Activated CD8-positive, alpha-beta memory T cell treated with anti-CD3 and anti-CD28 coated beads for 24 hours (primary cell): ENCODE data around the gene PCA3.
"Not testable (repeated sequence)": the region's sequence is repeated elsewhere in the genome, so short reads cannot be mapped to it uniquely, and the experiment has no call there.

Source experiments
- DNase-seq: peaks from one replicate; pipeline ENCODE4 v3.0.0-alpha.2; 2020

PCA3 gene

DNA sequence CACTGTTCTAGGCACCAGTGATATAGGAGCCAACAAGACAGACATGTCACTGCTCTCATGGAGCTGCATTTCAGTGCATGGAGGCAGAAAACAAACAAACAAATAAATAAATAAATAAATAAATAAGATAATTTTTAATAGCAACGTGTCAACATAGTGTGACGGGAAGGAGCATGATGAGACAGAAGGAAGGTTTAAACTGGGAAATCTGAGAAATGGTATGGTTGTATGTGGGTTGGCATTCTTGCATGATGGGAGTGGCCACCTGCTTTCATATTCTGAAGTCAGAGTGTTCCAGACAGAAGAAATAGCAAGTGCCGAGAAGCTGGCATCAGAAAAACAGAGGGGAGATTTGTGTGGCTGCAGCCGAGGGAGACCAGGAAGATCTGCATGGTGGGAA, at the start of gene PCA3:
Gene PCA3, plus strand, starts transcription at position 301 of the 400 bp plus-strand sequence.
- DNase-seq: no peak

DNA sequence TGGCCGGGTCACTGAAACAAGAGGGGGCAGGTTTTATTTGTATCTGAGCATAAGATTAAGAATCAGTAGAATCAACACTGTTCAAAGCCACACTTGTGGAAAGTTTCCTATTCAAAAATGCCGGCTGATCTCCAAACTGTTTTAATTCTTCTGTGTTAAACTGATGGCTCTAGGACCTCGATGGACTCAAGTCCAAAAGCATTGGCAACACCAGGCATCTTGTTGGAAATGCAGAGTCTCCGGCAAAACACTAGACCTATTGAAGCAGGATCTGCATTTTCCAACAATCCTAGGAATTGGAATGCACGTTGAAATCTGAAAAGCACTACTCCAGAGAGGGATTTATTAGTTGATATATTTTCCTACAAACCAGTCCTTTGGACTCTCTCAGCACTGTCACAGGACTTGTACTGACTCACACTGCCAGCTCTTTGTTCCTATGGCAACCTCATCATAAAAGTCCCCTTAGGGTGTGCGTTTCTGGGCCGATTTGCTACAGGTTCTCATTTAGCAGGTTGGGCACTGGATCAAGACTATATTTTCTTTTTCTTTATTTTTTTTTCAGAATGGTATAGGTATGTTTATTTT, 48.1 kb upstream of the PCA3 start:
- DNase-seq: no peak

DNA sequence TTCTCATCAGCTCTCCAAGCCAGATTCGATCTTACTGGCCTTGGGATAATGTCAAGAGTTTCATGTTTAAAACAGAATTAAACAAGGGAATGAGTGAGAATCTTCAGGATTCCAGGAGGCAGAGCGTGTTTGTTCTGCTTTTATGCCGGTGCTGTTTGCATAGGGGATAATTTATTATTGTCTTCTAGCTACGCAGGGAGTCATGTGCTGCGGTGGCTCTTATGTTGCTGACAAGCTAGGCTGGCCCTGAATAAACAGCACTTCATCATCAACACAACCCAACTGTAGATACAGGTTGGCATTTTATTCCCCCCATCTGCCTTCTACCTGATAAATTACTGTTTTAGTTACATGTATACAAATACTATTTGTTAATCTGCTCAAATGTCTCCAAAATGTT, 47.1 kb upstream of the PCA3 start:
- DNase-seq: no peak

DNA sequence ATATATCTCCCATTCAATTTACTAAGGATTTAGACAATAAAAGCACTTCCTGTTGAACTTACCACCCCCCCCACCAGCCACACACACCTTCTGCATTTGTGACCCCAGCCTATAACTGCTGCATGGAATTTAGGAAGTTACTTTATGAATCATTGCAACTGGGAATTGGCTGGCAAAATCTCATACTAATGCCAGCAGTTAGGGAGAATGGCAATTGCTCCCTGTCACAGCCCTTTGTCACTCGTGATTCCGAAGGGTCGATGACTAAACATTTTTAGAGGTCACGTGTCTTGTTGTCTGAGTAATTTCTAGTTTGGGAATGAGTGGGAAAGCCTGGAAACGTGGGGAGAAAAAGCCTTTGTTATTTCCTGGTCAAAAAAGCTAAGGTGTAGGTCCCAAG, 46.6 kb upstream of the PCA3 start:
- DNase-seq: no peak

DNA sequence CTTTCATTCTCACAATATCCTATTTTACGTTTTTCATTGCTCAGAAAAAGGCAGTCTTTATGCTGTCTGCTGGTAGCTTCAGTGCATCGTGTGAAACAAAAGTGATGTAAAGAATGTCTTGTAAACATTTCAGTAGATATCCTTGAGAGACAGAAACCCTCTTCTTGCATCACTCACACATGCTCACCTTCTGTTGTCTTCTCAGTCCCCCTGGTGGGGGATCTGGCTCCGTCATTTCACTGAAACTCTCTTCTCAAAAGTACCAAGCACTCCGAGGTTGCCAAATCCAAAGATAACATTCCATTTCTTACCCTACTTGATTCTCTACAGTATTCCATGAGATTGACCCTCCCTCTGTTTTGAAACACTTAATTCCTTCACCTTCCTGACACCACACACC, 46.1 kb upstream of the PCA3 start:
- DNase-seq: no peak

DNA sequence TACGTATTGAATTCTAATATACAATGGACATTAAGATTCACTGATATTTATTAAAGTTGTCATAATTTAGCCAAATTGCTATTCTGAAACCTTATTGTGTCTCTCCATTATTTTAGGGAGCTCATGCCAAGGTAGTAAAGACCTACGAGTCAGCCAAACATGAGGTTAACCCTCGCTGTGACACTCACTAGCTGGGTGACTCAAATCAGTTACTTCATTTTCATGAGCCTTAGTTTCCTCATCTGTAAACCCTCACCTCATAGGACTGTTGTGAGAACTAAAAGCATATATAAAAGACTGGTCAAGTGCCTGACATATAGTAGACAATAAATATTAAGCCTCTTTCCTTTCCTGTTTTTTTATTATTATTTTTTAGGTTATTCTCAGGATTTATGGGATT, 44.0 kb upstream of the PCA3 start:
- DNase-seq: no peak

DNA sequence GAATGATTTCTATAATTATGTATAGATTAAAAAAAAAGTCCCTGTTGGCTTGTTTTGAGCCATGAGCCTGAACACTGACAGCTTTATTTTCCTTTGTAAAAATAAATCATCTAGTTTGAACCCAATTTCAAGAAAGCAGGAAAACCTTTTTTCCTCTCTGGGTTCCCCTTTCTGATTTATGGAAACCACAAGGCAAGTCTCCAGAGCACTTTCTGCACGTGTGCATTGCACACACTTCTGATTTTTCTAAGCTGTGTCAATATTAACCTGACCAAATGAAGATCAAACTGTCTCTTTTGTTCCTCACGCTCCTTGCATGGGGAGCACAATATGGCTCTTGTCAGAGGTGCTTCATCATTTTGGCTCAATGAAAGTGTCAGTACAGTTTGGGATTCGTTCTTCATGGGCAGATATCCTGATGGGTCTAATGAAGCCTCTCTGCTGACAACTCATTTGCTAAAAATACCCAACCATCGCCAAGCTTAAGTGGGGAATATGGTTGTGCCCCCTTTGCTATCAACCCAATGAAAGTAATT, 39.2 kb upstream of the PCA3 start:
- no peak for DNase-seq

DNA sequence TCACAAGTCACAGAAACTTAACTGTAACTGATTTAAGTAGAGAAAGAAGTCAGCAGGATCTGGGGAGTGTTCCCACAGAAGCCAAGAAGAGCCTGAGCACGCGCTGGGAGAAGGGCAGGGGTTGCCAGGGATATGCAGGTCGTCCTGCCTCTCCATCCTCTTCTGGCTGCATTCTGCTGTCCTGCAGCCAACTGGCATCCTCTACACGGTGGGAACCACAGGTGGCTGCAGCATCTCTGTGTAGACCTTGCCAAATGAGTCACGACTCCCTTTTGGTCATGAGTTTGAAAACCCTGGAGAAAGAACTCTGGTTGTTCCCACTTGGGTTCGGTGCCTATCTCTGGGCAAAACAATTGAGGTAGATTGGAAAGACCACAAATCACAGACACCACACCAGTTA, 38.4 kb upstream of the PCA3 start:
- no peak for DNase-seq

DNA sequence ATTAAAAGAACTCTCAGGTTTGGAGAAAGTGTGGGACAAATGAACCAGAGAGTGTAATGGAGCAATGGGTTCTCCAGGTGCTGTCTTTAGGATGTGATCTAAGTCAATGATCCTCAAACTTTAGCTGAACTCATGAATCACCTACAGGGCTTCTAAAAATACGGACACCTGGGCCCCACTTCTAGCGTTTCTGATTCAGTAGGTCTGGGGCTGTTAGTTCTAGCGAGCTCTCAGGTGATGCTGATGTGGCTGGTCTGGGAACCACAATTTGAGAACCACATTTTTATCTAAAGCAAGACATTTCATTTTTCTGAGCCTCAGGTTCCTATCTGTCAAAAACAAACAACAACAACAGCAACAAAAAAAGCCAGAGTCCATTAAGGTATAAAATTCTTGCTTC, 35.1 kb upstream of the PCA3 start:
- no peak for DNase-seq

DNA sequence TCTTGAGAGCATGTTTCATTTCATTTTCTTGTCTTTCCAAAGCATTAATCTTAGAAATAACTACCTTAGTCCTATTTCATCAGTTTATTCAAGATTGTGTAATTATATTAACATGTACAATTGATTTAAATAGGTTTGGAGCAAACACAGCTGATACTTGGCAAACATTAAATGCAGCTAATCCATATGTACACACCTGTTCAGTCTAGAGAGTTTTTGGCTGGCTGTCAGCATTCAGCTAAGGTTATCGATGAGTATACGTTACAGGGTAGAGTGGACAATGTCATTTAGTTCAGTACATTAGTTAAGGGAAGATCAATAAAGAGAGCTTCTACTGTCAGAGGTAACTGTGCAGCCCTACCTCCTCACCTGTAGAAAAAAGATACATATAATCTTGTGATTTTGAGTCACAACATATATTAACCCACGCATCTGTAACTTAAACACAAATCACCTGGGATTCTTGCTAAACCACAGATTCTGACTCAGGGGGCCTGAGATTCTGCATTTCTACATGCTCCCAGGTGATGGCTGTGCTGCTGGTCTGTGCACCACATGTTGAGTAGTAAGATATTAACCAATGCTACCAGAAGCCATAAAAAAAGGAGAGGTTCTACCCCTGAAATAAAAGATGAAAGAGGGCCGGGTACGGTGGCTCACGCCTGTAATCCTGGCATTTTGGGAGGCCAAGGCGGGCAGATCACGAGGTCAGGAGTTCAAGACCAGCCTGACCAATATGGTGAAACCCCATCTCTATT, 34.1 kb upstream of the PCA3 start:
- DNase-seq: no peak

DNA sequence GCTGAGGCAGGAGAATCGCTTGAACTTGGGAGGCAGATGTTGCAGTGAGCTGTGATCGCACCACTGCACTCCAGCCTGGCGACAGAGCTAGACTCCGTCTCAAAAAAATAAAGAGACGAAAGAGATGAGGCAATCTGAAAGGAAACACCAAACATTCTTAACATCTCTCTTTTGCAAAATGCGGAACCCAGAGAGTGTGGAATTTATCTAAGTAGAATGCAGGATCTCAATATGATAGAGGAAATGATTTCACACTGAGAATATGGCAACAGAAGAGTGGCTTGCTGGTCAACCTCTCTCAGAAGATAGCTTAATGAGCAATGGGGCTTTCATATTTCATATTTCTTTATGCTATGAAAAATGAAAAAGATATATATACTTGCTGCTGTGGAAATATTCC, 33.4 kb upstream of the PCA3 start:
- DNase-seq: no peak

DNA sequence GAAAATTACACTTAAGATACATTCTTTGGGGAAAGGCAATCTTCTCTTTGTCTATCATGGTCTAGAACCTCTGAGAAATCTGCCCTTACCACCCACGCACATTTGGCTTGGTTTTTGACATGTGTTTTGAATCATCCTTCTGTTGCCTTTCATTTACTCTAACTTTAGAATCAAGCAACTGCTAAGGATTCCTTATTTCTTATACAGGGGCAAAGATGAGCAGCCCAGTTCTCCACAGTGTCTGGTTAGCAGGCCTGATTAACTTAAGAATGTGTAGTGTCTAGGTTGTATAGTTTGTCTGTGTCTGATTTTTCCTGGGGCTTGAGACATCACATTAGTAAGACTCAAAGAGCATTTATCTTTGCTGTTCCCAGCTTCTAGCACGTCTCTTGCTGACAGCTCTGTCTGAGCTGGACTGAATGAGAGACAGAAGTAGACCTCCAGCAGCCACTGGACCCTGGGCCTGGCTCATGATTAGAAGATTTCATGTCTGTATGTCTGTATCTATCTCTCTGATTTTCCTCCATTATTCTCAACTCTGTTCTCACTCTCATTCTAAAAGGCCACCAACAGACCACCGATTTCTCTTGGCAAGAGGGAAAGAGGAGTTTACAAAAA, 31.8 kb upstream of the PCA3 start:
- no peak for DNase-seq

DNA sequence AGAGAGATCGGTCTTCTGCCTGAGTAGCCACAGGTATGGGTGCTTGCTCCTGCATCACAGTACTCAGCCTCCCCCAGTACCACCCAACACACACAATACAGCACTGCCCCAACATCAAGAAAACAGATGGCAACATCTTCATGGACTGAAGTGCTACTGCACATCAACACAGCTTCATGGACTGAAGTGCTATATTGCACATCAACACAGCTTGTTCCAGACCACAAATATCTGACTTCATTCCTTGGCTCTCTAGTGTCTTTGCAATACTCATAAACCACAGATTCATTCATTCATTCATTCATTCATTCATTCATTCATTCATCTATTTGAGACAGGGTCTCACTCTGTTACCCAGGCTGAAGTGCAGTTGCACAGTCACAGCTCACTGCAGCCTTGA, 31.1 kb upstream of the PCA3 start:
- no peak for DNase-seq

DNA sequence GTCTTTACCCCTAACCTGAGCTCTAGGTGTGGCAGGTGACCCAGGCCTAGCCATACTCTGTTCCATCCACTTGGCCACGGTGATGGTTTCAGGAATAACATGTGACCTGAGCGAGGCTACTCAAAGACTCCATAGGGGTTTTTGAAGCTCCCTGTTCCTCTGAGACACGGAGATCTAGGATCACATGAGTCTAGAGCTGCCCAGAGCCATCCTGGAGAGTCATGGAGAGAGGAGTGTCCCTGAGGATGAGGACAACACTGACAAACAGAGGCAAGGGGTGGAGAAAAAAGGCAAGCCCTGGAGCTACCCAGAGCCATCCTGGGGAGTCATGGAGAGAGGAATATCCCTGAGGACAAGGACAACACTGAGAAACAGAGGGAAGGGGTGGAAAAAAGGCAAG, 29.5 kb upstream of the PCA3 start:
- DNase-seq: no peak

DNA sequence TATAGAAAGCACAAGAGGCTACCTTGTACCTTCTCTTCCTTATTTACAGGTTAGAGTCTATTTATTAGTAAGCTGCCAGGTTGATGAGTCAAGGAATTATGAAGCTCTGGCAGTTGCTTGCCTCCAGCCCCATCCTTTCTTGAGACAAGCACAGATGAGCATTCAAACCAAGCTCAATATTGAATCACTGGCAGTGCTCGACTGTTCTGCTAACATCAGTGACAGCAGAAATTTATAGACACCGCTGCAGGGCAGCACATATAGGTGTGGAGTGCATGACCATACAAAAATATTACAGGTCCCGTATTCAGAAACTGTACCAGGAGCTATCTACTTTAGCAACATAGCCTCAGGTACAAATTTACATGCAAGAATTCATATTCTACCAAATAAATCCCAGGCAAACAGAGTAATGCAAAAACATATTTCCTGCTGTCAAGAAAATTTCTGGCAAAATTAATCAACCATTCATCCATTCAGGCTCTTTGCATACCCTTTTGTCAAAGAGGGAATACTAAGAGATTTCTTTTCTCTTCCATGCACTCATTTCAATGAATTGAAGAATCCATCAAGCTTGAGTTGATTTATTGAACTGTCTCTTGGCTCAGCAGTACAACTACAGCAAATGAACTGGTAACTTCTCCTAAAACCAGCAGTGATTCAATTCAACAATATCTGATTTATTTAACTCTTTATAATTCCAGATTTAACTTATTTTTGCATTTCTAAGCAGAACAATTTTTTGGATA, 26.9 kb upstream of the PCA3 start:
- no peak for DNase-seq

DNA sequence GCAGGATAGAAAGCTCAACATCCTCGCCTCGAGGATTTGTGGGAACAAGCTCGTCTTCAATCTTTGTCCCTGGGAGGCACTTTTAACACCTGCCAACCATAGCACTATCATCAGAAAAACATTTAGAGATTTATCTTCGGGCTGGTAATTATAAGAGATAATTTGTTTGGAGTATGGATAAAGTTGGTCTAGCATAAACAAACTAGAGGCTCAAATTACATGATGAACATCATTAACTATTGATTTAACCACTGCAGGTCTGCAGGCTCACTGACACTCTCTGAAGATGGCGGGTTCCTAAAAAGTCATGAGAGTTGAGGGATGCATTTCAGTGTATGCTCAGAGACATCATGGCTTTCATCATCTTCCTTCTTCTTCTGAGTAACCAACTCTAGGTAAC, 25.8 kb upstream of the PCA3 start:
- DNase-seq: no peak

DNA sequence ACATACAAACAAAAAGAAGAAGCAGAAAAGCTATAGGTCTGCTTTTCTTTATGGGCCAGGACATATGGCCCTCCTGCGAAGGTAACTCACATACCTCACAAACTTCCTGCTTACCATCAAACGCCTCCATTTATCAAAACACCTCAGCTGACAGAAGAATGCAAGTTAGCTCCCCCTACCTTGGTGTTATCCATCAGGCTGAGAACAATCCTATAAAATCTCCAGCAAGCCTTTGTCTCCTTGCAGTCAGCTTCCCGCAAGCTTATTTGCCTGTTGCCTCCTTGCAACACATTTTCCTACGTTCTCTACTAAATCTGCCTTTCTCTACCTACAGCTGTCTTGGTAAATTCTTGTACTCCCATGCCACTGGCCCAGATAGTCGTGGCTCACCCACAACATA, 22.7 kb upstream of the PCA3 start:
- DNase-seq: no peak

DNA sequence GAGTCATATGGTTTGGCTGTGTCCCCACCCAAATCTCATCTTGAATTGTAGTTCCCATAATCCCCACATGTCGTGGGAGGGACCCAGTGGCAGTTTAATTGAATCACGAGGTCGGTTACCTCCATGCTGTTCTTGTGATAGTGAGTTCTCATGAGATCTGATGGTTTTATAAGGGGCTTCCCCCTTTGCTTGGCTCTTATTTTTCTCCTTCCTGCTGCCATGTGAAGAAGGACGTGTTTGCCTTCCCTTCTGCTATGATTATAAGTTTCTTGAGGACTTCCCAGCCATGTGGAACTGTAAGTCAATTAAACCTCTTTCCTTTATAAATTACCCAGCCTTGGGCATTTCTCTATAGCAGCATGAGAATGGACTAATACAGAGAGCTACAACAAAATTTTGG, 21.3 kb upstream of the PCA3 start:
- not testable (repeated sequence) for DNase-seq

DNA sequence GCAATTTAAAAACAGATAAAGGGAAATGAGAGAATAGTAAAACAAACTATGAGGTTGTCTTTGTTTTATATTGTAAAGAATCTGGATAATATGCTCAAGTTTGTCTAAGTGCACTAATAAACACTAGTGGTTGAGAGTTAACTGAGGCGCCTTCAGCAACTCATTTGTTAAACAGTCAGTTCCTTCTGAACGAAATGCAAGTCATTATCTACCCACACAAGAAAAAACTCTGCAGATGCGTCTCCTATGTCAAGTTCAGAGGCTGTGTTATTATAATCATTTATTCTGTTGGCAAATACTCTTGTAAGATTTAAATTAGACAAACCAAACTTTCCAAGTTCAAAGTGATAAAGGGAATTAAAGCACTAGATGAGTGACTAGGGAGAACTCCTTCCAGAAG, 20.3 kb upstream of the PCA3 start:
- DNase-seq: no peak

DNA sequence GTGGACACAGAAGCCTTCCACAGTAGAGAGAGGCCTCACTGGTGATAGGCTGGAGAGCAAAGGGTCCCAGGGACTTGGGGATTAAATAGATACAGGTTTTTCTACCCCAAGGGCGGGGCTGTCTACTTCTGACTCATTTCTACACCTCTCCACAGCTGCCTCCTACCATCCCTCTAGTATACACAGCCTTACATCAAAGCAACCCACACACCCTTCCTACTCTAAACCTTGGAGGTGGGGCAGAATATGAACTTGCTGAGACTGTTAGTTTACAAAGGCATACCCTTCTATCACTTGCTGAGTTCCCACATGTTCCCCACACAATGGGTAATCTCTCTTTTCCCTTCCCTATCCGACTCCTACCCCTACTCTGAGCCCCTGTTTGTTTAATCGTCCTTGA, 19.9 kb upstream of the PCA3 start:
- no peak for DNase-seq

DNA sequence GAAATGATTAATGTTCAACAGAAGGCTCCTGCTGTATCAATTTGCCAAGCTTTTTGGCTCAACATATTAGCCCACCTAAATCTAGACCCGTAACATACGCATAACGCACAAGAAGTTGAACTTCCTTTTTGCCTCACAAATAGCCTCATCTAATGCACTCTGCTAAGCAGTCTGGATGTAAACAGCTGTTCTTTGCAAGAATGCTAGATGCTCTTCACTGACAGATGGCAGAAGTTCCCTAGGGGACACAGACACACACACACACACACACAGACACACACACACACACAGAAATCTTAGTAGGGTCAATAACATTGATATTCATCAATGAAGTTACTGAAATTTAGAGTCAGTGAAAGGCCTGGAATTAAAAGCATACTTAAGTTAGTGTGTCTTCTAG, 13.2 kb upstream of the PCA3 start:
- no peak for DNase-seq

DNA sequence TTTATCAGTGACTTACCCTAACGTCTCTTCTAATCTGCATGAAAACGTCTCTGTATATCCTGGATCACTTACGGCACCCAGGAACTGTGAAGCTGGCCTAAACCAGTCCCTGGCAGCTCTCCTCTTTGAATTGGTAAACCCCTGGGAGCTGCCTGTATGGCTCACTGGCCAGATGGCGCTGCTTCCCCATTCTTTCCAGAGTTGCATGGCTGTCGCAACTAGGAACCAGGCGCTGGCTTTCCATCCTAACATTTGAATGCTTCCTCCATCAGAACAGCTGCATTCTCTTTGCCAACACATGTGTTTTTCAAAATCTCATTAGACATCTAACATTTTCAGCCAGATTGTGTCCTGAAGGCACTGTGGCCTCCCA, 8.0 kb upstream of the PCA3 start:
- DNase-seq: no peak

DNA sequence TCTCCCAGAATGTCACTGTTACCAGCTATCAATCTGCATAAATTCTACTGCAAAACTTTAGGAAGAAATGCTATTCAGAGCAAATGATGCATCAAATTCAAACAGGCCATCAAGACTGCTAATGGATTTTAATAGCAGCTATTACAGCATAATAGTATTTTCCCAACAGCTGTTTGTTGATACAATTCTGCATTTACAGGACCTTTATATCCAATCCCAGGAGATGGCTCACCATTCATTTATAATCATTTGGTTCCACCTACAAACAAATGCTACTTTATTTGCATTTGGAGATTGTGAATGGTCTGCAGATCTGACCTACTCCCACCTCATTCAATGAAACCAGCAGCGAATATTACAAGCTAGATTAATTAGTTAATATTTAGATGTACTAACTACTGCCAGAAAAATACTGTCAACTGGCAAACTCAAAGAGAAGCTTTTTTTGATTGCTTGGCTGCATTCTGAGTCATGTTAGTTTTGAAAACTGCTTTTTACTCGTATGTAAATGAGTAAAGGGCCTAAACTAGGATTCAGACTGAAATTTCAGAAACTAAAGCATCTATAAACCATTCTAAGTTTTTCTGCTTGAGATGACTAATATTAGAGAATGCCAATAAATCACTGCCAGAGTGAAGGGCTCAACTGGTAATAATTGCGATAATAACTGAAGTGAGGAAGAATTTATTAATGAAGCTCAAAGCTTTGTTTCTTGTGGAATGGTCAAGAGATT, 7.1 kb upstream of the PCA3 start:
- DNase-seq: no peak
